ENCODE data around the gene SUSD3. TPM values are rescaled to one million over a fixed set of nuclear protein-coding genes. Genes with fewer than 3 reads are reported as not detected.
A peak's percentile ranks its signal among the peaks of the same experiment; 100 is the strongest.

SUSD3 gene
- 0.60 TPM for total RNA-seq
- long read RNA-seq = 0 reads

DNA sequence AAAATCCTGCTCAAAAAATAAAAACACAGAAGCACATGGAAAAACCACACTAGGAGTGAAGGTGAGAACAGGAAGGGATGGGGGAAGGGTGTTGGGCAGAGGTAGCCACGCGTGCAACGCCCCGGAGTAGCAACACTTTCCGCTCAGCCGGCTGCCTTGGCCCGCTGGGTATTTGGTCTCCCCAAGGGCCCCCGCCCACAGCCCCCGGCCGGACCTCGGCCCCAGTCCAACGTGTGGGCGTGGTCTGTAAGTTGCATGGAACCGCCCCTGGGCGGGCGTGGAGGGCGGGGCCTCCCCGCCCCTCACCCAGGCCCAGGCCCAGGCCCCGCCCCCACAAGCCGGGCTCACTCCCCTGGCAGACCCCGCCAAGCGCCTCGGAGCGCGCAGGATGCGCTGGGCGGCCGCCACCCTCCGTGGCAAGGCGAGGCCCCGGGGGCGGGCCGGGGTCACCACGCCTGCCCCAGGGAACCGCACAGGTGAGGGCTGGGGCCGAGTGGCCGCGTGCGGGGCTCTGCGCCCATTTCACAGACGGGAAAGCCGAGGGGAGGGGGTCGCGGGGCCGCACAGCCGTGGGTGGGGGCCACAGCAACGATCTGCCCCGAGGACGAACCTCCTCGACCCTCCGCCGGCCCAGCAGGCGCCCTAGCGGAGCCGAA, at the start of gene SUSD3:
Gene SUSD3 (plus strand): TSS at position 347 of the 656 bp plus-strand sequence. CDS start 42 bp downstream, at position 389.
- Histone ChIP-seq H3K36me3 (no peaks in the 10 kb centered on the region), H3K4me3 (peak within 1 kb of the TSS; percentile 63), H3K27ac (replicated peaks) (no peak within 1 kb of the TSS), H3K9me3 (replicated peaks) (no peaks in the 10 kb centered on the region), H3K4me1 (peaks cover 25% of the 10 kb centered on the region), H3K27me3 (ENCODE audit: low read depth) (peaks cover 45% of the 10 kb centered on the region)
- TF ChIP-seq, protein P1, sequence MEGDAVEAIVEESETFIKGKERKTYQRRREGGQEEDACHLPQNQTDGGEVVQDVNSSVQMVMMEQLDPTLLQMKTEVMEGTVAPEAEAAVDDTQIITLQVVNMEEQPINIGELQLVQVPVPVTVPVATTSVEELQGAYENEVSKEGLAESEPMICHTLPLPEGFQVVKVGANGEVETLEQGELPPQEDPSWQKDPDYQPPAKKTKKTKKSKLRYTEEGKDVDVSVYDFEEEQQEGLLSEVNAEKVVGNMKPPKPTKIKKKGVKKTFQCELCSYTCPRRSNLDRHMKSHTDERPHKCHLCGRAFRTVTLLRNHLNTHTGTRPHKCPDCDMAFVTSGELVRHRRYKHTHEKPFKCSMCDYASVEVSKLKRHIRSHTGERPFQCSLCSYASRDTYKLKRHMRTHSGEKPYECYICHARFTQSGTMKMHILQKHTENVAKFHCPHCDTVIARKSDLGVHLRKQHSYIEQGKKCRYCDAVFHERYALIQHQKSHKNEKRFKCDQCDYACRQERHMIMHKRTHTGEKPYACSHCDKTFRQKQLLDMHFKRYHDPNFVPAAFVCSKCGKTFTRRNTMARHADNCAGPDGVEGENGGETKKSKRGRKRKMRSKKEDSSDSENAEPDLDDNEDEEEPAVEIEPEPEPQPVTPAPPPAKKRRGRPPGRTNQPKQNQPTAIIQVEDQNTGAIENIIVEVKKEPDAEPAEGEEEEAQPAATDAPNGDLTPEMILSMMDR (IDR thresholded peaks at IDR 0.05; ENCODE audit: borderline replicate concordance) = no peak
- peak; percentile 54 for DNase-seq
- intact Hi-C loops (cut with micrococcal nuclease) = no loop called here

DNA sequence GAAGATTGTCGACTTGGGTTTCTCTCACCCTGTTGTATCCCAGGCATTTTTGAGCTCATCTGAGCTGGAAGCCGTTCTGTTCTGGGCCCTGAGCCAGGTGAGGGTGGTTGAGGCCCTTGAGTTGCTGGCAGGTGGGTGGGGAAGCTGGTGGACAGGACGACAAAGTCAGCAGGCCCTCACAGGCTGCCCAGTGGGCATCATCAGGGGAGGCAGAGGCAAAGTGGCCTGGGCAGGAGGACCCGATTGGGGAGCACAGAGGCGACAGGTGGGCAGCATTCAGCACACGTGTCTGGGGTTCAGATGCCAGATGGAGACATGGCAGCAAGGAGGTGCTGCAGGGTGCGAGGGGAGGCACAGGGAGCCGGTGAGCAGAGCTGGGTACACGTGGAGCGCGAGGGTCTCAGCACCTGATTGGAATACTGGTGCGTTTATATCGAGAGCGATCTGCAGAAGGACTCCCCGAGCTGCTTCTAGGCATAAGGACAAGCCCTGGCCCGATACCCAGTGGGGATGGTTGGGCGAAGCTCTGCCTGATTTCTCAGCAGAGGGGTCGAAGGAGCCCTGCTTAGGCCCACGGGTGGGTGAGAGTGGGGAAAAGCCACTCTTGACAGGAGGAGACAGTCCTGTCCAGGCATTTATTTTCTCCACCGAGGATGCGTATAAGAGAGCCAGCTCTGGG, 49.0 kb upstream of the SUSD3 start:
- DNase-seq = no peak
- H3K9me3 ChIP-seq (replicated peaks) = no peaks in the 10 kb centered on the region
- intact Hi-C loops (cut with micrococcal nuclease) = no loop called here
- H3K4me1 ChIP-seq = no peaks in the 10 kb centered on the region
- peaks cover 12% of the 10 kb centered on the region for H3K27me3 ChIP-seq (ENCODE audit: low read depth)
- no peak overlapping the region for H3K4me3 ChIP-seq
- H3K27ac ChIP-seq (replicated peaks) = no peak overlapping the region
- no peaks in the 10 kb centered on the region for H3K36me3 ChIP-seq
- TF ChIP-seq, protein P1 (IDR thresholded peaks at IDR 0.05; ENCODE audit: borderline replicate concordance) = no peak

DNA sequence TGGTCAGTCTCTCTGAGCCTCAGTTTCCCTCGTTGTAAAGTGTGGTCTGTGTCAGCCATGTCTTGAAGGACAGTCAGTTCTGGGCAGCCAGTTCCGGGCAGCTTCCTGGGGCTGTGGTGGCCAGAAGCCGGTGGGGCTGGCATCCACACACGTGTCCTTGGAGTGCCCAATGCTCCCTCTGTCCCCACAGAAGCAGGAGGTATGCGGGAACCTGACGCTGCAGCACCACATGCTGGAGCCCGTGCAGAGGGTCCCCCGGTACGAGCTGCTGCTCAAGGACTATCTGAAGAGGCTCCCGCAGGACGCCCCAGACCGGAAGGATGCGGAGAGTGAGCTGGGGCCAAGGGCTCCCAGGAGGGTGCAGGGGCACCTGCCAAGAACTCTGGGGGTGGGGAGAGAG, 48.4 kb upstream of the SUSD3 start:
- no peaks in the 10 kb centered on the region for H3K36me3 ChIP-seq
- intact Hi-C loops (cut with micrococcal nuclease) = no loop called here
- no peak overlapping the region for H3K4me3 ChIP-seq
- no peak overlapping the region for H3K27ac ChIP-seq (replicated peaks)
- DNase-seq = no peak
- no peaks in the 10 kb centered on the region for H3K4me1 ChIP-seq
- TF ChIP-seq, protein P1 (IDR thresholded peaks at IDR 0.05; ENCODE audit: borderline replicate concordance) = no peak
- H3K27me3 ChIP-seq (ENCODE audit: low read depth) = peaks cover 12% of the 10 kb centered on the region
- H3K9me3 ChIP-seq (replicated peaks) = no peaks in the 10 kb centered on the region

DNA sequence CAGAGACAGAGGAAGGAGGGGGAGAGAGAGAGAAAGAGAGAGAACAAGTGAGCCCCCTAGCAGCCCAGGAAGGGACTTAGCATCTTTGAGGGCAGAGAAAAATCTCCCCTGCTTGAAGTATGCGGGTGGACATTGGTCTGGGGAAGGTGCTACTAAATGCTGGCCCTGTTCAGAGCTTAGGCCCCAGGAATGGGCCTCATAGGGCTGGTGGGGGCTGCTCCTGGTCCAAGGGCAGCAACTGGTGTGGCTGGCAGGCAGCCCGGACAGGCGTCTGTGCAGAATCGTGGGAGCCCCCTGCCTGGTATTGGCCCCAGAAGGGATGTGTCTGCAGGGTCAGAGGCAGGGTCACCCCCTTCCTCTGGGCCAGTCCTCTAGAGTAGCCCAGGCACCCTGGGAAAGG, 47.8 kb upstream of the SUSD3 start:
- Histone ChIP-seq H3K36me3 (no peaks in the 10 kb centered on the region), H3K27ac (replicated peaks) (no peak overlapping the region), H3K27me3 (ENCODE audit: low read depth) (peaks cover 15% of the 10 kb centered on the region), H3K9me3 (replicated peaks) (no peaks in the 10 kb centered on the region), H3K4me1 (no peaks in the 10 kb centered on the region), H3K4me3 (no peak overlapping the region)
- intact Hi-C loops (cut with micrococcal nuclease) = no loop called here
- DNase-seq = no peak
- TF ChIP-seq, protein P1 (IDR thresholded peaks at IDR 0.05; ENCODE audit: borderline replicate concordance) = no peak

- intact Hi-C loops (cut with micrococcal nuclease) = no loop called here
- no peaks in the 10 kb centered on the region for H3K36me3 ChIP-seq
- DNase-seq = no peak
Measured at GRCh38 chr9:93011114-93011513, 47.4 kb upstream of the SUSD3 start.

More at GRCh38 chr9:93011114-93011513, 47.4 kb upstream of the SUSD3 start:
- no peak overlapping the region for H3K4me3 ChIP-seq
- no peaks in the 10 kb centered on the region for H3K9me3 ChIP-seq (replicated peaks)
- H3K4me1 ChIP-seq = no peaks in the 10 kb centered on the region
- H3K27me3 ChIP-seq (ENCODE audit: low read depth) = peaks cover 19% of the 10 kb centered on the region
- TF ChIP-seq, protein P1 (IDR thresholded peaks at IDR 0.05; ENCODE audit: borderline replicate concordance) = no peak
- H3K27ac ChIP-seq (replicated peaks) = no peak overlapping the region

Measured in left ventricle myocardium inferior (tissue), 1 donor.